Liver (tissue), 9 donors: ENCODE data around the gene FARS2. TPM values are rescaled to one million over a fixed set of nuclear protein-coding genes. Genes with fewer than 3 reads are reported as not detected.
A peak's percentile ranks its signal among the peaks of the same experiment; 100 is the strongest.

ENCODE experiments used
- DNase-seq: peaks from one replicate; pipeline ENCODE4 v3.0.0-alpha.2; 2017; ENCODE audit warnings: low spot score
- H3K27ac ChIP-seq, 2 donors: one replicate each; pipeline ENCODE4 v1.7.0; 2013; ENCODE audit warnings: inconsistent platforms in 2 of 2, low read length in 2 of 2, control low read depth in 1 of 2, low read depth in 1 of 2, mild to moderate bottlenecking in 1 of 2
- H3K27me3 ChIP-seq, 4 donors: one replicate each; pipeline versions ENCODE4 v1.6.1 to v1.7.0; 2013; ENCODE audit warnings: low read length in 3 of 4, inconsistent platforms in 1 of 4, mild to moderate bottlenecking in 1 of 4, moderate library complexity in 1 of 4; ENCODE audit not compliant: control insufficient read depth in 4 of 4, insufficient read depth in 4 of 4
- H3K36me3 ChIP-seq, 4 donors: one replicate each; pipeline versions ENCODE4 v1.6.1 to v1.7.0; 2013; ENCODE audit warnings: low read length in 3 of 4, mild to moderate bottlenecking in 3 of 4, low read depth in 1 of 4, moderate library complexity in 1 of 4; ENCODE audit not compliant: control insufficient read depth in 4 of 4, insufficient read depth in 3 of 4
- H3K4me1 ChIP-seq, 4 donors: one replicate each; pipeline versions ENCODE4 v1.6.1 to v1.7.0; 2013; ENCODE audit warnings: low read length in 3 of 4, mild to moderate bottlenecking in 3 of 4, moderate library complexity in 1 of 4; ENCODE audit not compliant: control insufficient read depth in 4 of 4, insufficient read depth in 4 of 4
- H3K4me3 ChIP-seq, 3 donors: one replicate each; pipeline versions ENCODE4 v1.6.1 to v1.7.0; 2013; ENCODE audit warnings: low read length in 3 of 3, control low read depth in 1 of 3, low read depth in 1 of 3, mild to moderate bottlenecking in 1 of 3
- H3K9ac ChIP-seq, 2 donors: one replicate each; pipeline ENCODE4 v1.7.0; 2013; ENCODE audit warnings: low read length in 2 of 2, mild to moderate bottlenecking in 2 of 2, moderate library complexity in 2 of 2, control low read depth in 1 of 2, low read depth in 1 of 2
- H3K9me3 ChIP-seq, 4 donors: one replicate each; pipeline versions ENCODE4 v1.6.1 to v1.7.0; 2013; ENCODE audit warnings: low read length in 3 of 4; ENCODE audit not compliant: control insufficient read depth in 4 of 4
- EGR1 ChIP-seq, 2 donors: IDR thresholded peaks; 2 replicates each; pipeline ENCODE4 v1.6.1; 2016 to 2018; ENCODE audit warnings: antibody characterized with exemption in 2 of 2, low read depth in 2 of 2
- FOXA1 ChIP-seq: IDR thresholded peaks from 2 replicates; pipeline ENCODE4 v1.6.1; 2016; ENCODE audit warnings: antibody characterized with exemption
- FOXA2 ChIP-seq: IDR thresholded peaks from 2 replicates; pipeline ENCODE4 v1.6.1; 2016; ENCODE audit warnings: antibody characterized with exemption
- HNF4A ChIP-seq, 2 donors: conservative IDR thresholded peaks; 2 replicates each; pipeline ENCODE4 v1.6.1; 2016; ENCODE audit warnings: antibody characterized with exemption in 2 of 2, mild to moderate bottlenecking in 2 of 2
- HNF4G ChIP-seq: IDR thresholded peaks from 2 replicates; pipeline ENCODE4 v1.6.1; 2016; ENCODE audit warnings: antibody characterized with exemption
- JUND ChIP-seq, 2 donors: IDR thresholded peaks; 2 replicates each; pipeline ENCODE4 v1.6.1; 2016; ENCODE audit warnings: antibody characterized with exemption in 2 of 2
- RAD21 ChIP-seq, 2 donors: IDR thresholded peaks; 2 replicates each; pipeline ENCODE4 v1.6.1; 2016; ENCODE audit warnings: antibody characterized with exemption in 2 of 2, mild to moderate bottlenecking in 2 of 2
- RXRA ChIP-seq, 2 donors: IDR thresholded peaks; 2 replicates each; pipeline ENCODE4 v1.6.1; 2017 to 2018; ENCODE audit warnings: antibody characterized with exemption in 2 of 2, mild to moderate bottlenecking in 1 of 2
- TAF1 ChIP-seq: conservative IDR thresholded peaks from 2 replicates; pipeline ENCODE4 v1.6.1; 2016; ENCODE audit warnings: antibody characterized with exemption, mild to moderate bottlenecking
- YY1 ChIP-seq: IDR thresholded peaks from 2 replicates; pipeline ENCODE4 v1.6.1; 2016; ENCODE audit warnings: antibody characterized with exemption, mild to moderate bottlenecking
- WGBS: extraction: QIAGEN DNeasy Blood & Tissue Kit; methylation state at CpG from one replicate; pipeline ENCODE4 v1.1.7; 2013; 5-methylcytosine and 5-hydroxymethylcytosine counted together
- polyA plus RNA-seq, 2 donors: library from polyadenylated mRNA; stranded (reverse) in 1 of 2; unstranded in 1 of 2; fragments of 200-250 nt in 1 of 2; fragments of >200 nt in 1 of 2; fragmentation: Nextera tagmentation in 1 of 2; extraction: Ambion mirVana in 1 of 2; gene quantifications; one replicate each; pipeline versions ENCODE4 v1.2.1 to v1.2.3, GENCODE V29; 2013 to 2015
- total RNA-seq, 2 donors: library from RNA; depleted of rRNA; stranded (reverse); fragments of >200 nt; gene quantifications; one replicate each; pipeline ENCODE4 v1.2.3, GENCODE V29; 2014
- TF ChIP-seq, protein P1 (sequence below): fragments of 150-350 bp; IDR thresholded peaks from 2 replicates; pipeline ENCODE4 v1.5.1; 2017; ENCODE audit warnings: improper control_type of control experiment, low read depth, low read length; ENCODE audit not compliant: missing input control
- TF ChIP-seq, protein P2 (sequence below): IDR thresholded peaks from 2 replicates; pipeline ENCODE4 v1.6.1; 2016; ENCODE audit warnings: antibody characterized with exemption
- TF ChIP-seq, protein P3 (sequence below): IDR thresholded peaks from 2 replicates; pipeline ENCODE4 v1.6.1; 2016; ENCODE audit warnings: antibody characterized with exemption
- TF ChIP-seq, protein P4 (sequence below): IDR thresholded peaks from 2 replicates; pipeline ENCODE4 v1.6.1; 2016; ENCODE audit warnings: antibody characterized with exemption, mild to moderate bottlenecking
- donor health status: healthy.
- donor health status: healthy.
- donor health status: healthy.
- donor health status: healthy.
- donor health status: healthy.

FARS2 gene
- total and polyA plus RNA-seq, 4 donors: 7.8 to 25.9 (median 11.2) TPM

DNA sequence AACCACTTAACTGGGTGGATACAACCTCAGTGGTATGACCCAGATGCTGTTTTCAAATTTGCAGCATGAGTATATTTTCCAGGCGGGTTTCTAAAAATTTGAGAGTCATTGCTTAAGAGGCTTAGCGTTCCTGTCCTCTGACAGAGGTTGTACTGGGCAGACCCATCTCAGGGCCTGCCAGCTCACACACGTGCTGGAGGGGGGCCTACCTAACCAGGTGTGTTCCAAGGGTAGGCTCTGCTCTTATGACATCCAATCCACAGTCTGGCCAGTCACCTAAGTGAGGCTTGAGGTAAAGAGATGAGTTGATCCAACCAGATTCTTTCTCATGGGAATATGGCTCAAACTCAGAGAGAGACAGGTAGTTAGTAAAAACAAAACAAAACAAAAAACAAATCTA lies 1.9 kb upstream of the FARS2 start:
- Histone ChIP-seq H3K9me3 (no peaks in the 10 kb centered on the region), H3K36me3 (peaks cover 0 to 1% (median 0%) of the 10 kb centered on the region in 4 donors), H3K4me1 (peaks cover 2 to 23% (median 15%) of the 10 kb centered on the region in 4 donors), H3K9ac (peak overlapping the region in 1 of 2 donors; percentile 93), H3K27me3 (no peaks in the 10 kb centered on the region), H3K4me3 (no peak overlapping the region), H3K27ac (no peak overlapping the region)
- TF ChIP-seq RAD21 (IDR thresholded peaks at IDR 0.05) (no peak), JUND (IDR thresholded peaks at IDR 0.05) (no peak), EGR1 (IDR thresholded peaks at IDR 0.05; ENCODE audit: low read depth in 2 of 2) (no peak), FOXA2 (no peak), RXRA (IDR thresholded peaks at IDR 0.05) (no peak), YY1 (no peak), FOXA1 (no peak), TAF1 (no peak), HNF4G (no peak)
- TF ChIP-seq, protein P1, sequence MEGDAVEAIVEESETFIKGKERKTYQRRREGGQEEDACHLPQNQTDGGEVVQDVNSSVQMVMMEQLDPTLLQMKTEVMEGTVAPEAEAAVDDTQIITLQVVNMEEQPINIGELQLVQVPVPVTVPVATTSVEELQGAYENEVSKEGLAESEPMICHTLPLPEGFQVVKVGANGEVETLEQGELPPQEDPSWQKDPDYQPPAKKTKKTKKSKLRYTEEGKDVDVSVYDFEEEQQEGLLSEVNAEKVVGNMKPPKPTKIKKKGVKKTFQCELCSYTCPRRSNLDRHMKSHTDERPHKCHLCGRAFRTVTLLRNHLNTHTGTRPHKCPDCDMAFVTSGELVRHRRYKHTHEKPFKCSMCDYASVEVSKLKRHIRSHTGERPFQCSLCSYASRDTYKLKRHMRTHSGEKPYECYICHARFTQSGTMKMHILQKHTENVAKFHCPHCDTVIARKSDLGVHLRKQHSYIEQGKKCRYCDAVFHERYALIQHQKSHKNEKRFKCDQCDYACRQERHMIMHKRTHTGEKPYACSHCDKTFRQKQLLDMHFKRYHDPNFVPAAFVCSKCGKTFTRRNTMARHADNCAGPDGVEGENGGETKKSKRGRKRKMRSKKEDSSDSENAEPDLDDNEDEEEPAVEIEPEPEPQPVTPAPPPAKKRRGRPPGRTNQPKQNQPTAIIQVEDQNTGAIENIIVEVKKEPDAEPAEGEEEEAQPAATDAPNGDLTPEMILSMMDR: no peak
- TF ChIP-seq, protein P2, sequence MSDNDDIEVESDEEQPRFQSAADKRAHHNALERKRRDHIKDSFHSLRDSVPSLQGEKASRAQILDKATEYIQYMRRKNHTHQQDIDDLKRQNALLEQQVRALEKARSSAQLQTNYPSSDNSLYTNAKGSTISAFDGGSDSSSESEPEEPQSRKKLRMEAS: no peak
- TF ChIP-seq, protein P3, sequence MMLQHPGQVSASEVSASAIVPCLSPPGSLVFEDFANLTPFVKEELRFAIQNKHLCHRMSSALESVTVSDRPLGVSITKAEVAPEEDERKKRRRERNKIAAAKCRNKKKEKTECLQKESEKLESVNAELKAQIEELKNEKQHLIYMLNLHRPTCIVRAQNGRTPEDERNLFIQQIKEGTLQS: no peak
- DNase-seq: no peak
- WGBS: 85% methylated on average over 3 of the region's 3 CpGs

DNA sequence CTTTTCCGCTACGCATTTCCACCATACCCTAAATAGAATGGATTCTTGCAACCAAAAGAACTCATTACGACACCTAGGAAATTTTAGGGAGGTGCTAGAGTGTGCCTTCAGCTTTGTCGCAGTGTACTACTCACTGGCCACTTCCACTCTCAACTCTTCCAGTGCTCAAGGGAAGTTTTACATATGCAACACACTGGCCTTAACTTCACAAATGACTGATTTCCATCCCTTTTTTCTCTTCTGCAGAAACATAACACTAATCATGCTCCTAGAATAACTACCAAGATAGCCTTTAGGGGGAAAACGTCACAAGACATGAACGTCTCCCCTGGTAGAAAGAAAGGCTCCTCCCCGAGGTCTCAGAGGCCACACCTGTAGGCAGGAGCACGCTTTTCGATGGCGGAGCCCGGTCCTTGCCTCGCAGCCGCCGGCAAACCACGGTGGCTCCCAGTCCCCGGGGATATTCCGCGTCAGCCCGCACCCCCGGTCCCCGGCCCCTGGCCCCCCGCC lies 1.1 kb upstream of the FARS2 start:
- peak overlapping the region; percentile 90 to 99 (median 93) for H3K4me3 ChIP-seq
- H3K27me3 ChIP-seq: no peaks in the 10 kb centered on the region
- H3K4me1 ChIP-seq: peaks cover 2 to 23% (median 15%) of the 10 kb centered on the region in 4 donors
- DNase-seq: no peak
- no peaks in the 10 kb centered on the region for H3K9me3 ChIP-seq
- peaks cover 0 to 1% (median 0%) of the 10 kb centered on the region in 4 donors for H3K36me3 ChIP-seq
- TF ChIP-seq EGR1 (IDR thresholded peaks at IDR 0.05; ENCODE audit: low read depth in 2 of 2) (no peak), HNF4A (conservative IDR thresholded peaks at IDR 0.05) (no peak), TAF1 (no peak), JUND (IDR thresholded peaks at IDR 0.05) (no peak), RAD21 (IDR thresholded peaks at IDR 0.05) (peak in 1 of 2 donors; percentile 12)
- TF ChIP-seq, protein P4, sequence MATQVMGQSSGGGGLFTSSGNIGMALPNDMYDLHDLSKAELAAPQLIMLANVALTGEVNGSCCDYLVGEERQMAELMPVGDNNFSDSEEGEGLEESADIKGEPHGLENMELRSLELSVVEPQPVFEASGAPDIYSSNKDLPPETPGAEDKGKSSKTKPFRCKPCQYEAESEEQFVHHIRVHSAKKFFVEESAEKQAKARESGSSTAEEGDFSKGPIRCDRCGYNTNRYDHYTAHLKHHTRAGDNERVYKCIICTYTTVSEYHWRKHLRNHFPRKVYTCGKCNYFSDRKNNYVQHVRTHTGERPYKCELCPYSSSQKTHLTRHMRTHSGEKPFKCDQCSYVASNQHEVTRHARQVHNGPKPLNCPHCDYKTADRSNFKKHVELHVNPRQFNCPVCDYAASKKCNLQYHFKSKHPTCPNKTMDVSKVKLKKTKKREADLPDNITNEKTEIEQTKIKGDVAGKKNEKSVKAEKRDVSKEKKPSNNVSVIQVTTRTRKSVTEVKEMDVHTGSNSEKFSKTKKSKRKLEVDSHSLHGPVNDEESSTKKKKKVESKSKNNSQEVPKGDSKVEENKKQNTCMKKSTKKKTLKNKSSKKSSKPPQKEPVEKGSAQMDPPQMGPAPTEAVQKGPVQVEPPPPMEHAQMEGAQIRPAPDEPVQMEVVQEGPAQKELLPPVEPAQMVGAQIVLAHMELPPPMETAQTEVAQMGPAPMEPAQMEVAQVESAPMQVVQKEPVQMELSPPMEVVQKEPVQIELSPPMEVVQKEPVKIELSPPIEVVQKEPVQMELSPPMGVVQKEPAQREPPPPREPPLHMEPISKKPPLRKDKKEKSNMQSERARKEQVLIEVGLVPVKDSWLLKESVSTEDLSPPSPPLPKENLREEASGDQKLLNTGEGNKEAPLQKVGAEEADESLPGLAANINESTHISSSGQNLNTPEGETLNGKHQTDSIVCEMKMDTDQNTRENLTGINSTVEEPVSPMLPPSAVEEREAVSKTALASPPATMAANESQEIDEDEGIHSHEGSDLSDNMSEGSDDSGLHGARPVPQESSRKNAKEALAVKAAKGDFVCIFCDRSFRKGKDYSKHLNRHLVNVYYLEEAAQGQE: no peak
- TF ChIP-seq, protein P2: no peak
- H3K27ac ChIP-seq: peak overlapping the region; percentile 95 to 99
- WGBS: 3% methylated on average over 22 of the region's 22 CpGs
- peak overlapping the region; percentile 44 to 93 for H3K9ac ChIP-seq
